ENCODE data around the gene CXCL16.

DNA sequence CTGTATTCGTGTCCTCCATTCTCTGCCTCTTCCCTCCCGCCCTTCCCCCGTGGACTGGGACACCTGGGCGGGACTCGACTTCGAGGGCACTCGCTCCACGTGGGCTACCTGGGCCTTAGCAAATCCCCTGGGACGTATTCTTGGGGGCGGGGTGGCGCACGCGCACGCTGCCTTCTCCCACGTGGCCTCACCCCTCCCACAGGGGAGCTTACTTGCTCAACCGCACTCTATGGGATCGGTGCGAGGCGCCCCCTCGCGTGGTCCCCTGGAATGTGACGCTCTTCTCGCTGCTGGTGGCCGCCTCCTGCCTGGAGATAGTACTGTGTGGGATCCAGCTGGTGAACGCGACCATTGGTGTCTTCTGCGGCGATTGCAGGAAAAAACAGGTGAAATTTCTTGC, 42.9 kb upstream of the CXCL16 start:
- TF ChIP-seq, protein P1, sequence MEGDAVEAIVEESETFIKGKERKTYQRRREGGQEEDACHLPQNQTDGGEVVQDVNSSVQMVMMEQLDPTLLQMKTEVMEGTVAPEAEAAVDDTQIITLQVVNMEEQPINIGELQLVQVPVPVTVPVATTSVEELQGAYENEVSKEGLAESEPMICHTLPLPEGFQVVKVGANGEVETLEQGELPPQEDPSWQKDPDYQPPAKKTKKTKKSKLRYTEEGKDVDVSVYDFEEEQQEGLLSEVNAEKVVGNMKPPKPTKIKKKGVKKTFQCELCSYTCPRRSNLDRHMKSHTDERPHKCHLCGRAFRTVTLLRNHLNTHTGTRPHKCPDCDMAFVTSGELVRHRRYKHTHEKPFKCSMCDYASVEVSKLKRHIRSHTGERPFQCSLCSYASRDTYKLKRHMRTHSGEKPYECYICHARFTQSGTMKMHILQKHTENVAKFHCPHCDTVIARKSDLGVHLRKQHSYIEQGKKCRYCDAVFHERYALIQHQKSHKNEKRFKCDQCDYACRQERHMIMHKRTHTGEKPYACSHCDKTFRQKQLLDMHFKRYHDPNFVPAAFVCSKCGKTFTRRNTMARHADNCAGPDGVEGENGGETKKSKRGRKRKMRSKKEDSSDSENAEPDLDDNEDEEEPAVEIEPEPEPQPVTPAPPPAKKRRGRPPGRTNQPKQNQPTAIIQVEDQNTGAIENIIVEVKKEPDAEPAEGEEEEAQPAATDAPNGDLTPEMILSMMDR (IDR thresholded peaks at IDR 0.05) = peak in 1 of 7 experiments; percentile 13
- no peak for TF ChIP-seq POLR2A (IDR thresholded peaks at IDR 0.05)
